Astrocyte of the spinal cord (primary cell): ENCODE data around the gene LCN2.

Experiments used
- DNase-seq: peaks from one replicate; pipeline ENCODE4 v3.0.0; 2011; ENCODE audit warnings: low read depth, low spot score
- H3K4me3 ChIP-seq: 2 replicates; pipeline ENCODE4 v1.5.1; 2011; ENCODE audit warnings: low read depth, mild to moderate bottlenecking, low read length, moderate library complexity
- CTCF ChIP-seq: IDR thresholded peaks from 2 replicates; pipeline ENCODE4 v1.5.1; 2012; ENCODE audit warnings: low read depth, mild to moderate bottlenecking, low read length, inconsistent platforms
- in situ Hi-C: cut with HindIII; loops from 2 replicates; pipeline ENCODE4 v1.10.0; 2017; ENCODE audit warnings: low sequenced_read_pairs

LCN2 gene

GRCh38 chr9:128201441-128202369 is 52.5 kb downstream of the LCN2 start:
- H3K4me3 ChIP-seq: no peak overlapping the region
- peak; percentile 81 for DNase-seq
- no peak for TF ChIP-seq CTCF
- in situ Hi-C loops: no loop called here

- in situ Hi-C loops: no loop called here
- TF ChIP-seq CTCF: no peak
- no peak for DNase-seq
- no peak overlapping the region for H3K4me3 ChIP-seq
Measured at GRCh38 chr9:128202648-128203023, 53.4 kb downstream of the LCN2 start.
